SK-N-SH (cell line): ENCODE data around the gene RBBP8. TPM values are rescaled to one million over a fixed set of nuclear protein-coding genes. Genes with fewer than 3 reads are reported as not detected.

Experiments
- CTCF ChIA-PET: fragments of 300-600, 350-600 bp; formaldehyde crosslinking; extraction: SDS; loops from one replicate; lab custom pipeline; 2021; lab: Yijun Ruan, JAX
- POLR2A ChIA-PET: fragments of 350-600 bp; sonication (Branson Sonifier 250); formaldehyde crosslinking; extraction: SDS; loops from one replicate; lab custom pipeline; 2020; ENCODE audit warnings: antibody characterized with exemption, inconsistent platforms; lab: Yijun Ruan, JAX
- DNase-seq: peaks from one replicate; pipeline ENCODE4 v3.0.0; 2012
- H2AFZ ChIP-seq: fragments of 200-600 bp; sonication (generic); 2 replicates; pipeline ENCODE4 v1.8.1; 2016; ENCODE audit warnings: antibody characterized with exemption, mild to moderate bottlenecking, low read depth
- H3F3A ChIP-seq: fragments of 200-600 bp; sonication (generic); replicated peaks from 2 replicates; pipeline ENCODE3; 2016; ENCODE audit warnings: antibody characterized with exemption, mild to moderate bottlenecking; ENCODE audit not compliant: insufficient read depth
- H3K27ac ChIP-seq, 2 experiments: fragments of 200-500 bp in 1 of 2; fragments of 200-600 bp in 1 of 2; sonication (Bioruptor generic) in 1 of 2; sonication (generic), shearing (Covaris generic) in 1 of 2; 2 replicates each; pipeline versions ENCODE4 v1.5.1 to v1.6.1; 2014 to 2016; ENCODE audit warnings: low read depth in 2 of 2, inconsistent platforms in 1 of 2, low read length in 1 of 2, mild to moderate bottlenecking in 1 of 2, mixed read lengths in 1 of 2
- H3K27me3 ChIP-seq: fragments of 200-600 bp; sonication (generic), shearing (Covaris generic); 2 replicates; pipeline ENCODE4 v1.6.1; 2016; ENCODE audit warnings: mixed run types; ENCODE audit not compliant: insufficient read depth
- H3K36me3 ChIP-seq, 2 experiments: fragments of 200-500 bp in 1 of 2; fragments of 200-600 bp in 1 of 2; sonication (Bioruptor generic) in 1 of 2; sonication (generic) in 1 of 2; replicated peaks in 1 of 2; 2 replicates each; pipeline versions ENCODE3 to v1.5.1; 2014 to 2016; ENCODE audit warnings: low read length in 1 of 2, mild to moderate bottlenecking in 1 of 2; ENCODE audit not compliant: insufficient read depth in 2 of 2, control insufficient read depth in 1 of 2
- H3K4me1 ChIP-seq, 2 experiments: fragments of 200-500 bp in 1 of 2; fragments of 200-600 bp in 1 of 2; sonication (Bioruptor generic) in 1 of 2; sonication (generic), shearing (Covaris generic) in 1 of 2; 2 replicates each; pipeline versions ENCODE4 v1.5.1 to v1.6.1; 2014 to 2016; ENCODE audit warnings: low read depth in 1 of 2, low read length in 1 of 2, mixed run types in 1 of 2; ENCODE audit not compliant: insufficient read depth in 2 of 2, control insufficient read depth in 1 of 2
- H3K4me2 ChIP-seq: fragments of 200-600 bp; sonication (generic), shearing (Covaris generic); 2 replicates; pipeline ENCODE4 v1.6.1; 2017; ENCODE audit warnings: mixed run types
- H3K4me3 ChIP-seq, 2 experiments: fragments of 200-500 bp in 1 of 2; fragments of 200-600 bp in 1 of 2; sonication (Bioruptor generic) in 1 of 2; sonication (generic), shearing (Covaris generic) in 1 of 2; 2 replicates each; pipeline versions ENCODE4 v1.5.1 to v1.8.1; 2014 to 2016; ENCODE audit warnings: low read depth in 2 of 2, inconsistent platforms in 1 of 2, low read length in 1 of 2, mild to moderate bottlenecking in 1 of 2, mixed read lengths in 1 of 2, moderate library complexity in 1 of 2
- H3K79me2 ChIP-seq: fragments of 200-600 bp; sonication (generic); 2 replicates; pipeline ENCODE4 v1.8.1; 2017; ENCODE audit warnings: mild to moderate bottlenecking; ENCODE audit not compliant: insufficient read depth
- H3K9ac ChIP-seq: fragments of 200-600 bp; sonication (generic); 2 replicates; pipeline ENCODE4 v1.6.1; 2017; ENCODE audit warnings: mixed run types
- H3K9me2 ChIP-seq: fragments of 200-600 bp; sonication (generic); 2 replicates; pipeline ENCODE4 v1.6.1; 2017; ENCODE audit warnings: mixed run types
- H3K9me3 ChIP-seq: fragments of 200-600 bp; sonication (generic); 2 replicates; pipeline ENCODE4 v1.6.1; 2017; ENCODE audit warnings: mixed run types, mild to moderate bottlenecking, moderate library complexity
- H4K20me1 ChIP-seq: fragments of 200-600 bp; sonication (generic); 2 replicates; pipeline ENCODE4 v1.6.1; 2017; ENCODE audit warnings: mild to moderate bottlenecking, mixed run types; ENCODE audit not compliant: insufficient read depth
- CHD2 ChIP-seq: fragments of 150-350 bp; IDR thresholded peaks from 2 replicates; pipeline ENCODE4 v1.6.1; 2018; ENCODE audit warnings: low read length; ENCODE audit not compliant: partially characterized antibody
- ELF1 ChIP-seq: IDR thresholded peaks from 2 replicates; pipeline ENCODE4 v1.4.0; 2012
- EP300 ChIP-seq, 2 experiments: IDR thresholded peaks; 2 replicates each; pipeline versions ENCODE4 v1.4.0 to v1.6.1; 2012; ENCODE audit warnings: borderline replicate concordance in 1 of 2, low read depth in 1 of 2, low read length in 1 of 2
- EZH2phosphoT487 ChIP-seq: fragments of 200-600 bp; sonication (generic); IDR thresholded peaks from 2 replicates; pipeline ENCODE4 v1.6.1; 2017; ENCODE audit warnings: low read depth, mixed run types, mild to moderate bottlenecking, antibody characterized with exemption, moderate library complexity, borderline replicate concordance
- FOXM1 ChIP-seq: IDR thresholded peaks from 2 replicates; pipeline ENCODE4 v1.4.0; 2012; ENCODE audit warnings: low read depth, mild to moderate bottlenecking
- GABPA ChIP-seq: IDR thresholded peaks from 2 replicates; pipeline ENCODE4 v1.4.0; 2012; ENCODE audit warnings: low read depth, mild to moderate bottlenecking
- GATA2 ChIP-seq: sonication (generic); formaldehyde crosslinking; IDR thresholded peaks from 2 replicates; pipeline ENCODE4 v1.5.0; 2020; ENCODE audit warnings: mild to moderate bottlenecking, missing genetic modification reagents
- IRF3 ChIP-seq: fragments of 150-350 bp; IDR thresholded peaks from 2 replicates; pipeline ENCODE4 v1.6.1; 2016; ENCODE audit warnings: mild to moderate bottlenecking, low read depth, low read length
- MXI1 ChIP-seq: IDR thresholded peaks from 2 replicates; pipeline ENCODE4 v1.6.1; 2012; ENCODE audit warnings: mild to moderate bottlenecking, low read depth, low read length, improper control_type of control experiment
- NRF1 ChIP-seq: IDR thresholded peaks from 2 replicates; pipeline ENCODE4 v1.6.1; 2012; ENCODE audit warnings: low read depth, mild to moderate bottlenecking, low read length
- RAD21 ChIP-seq: IDR thresholded peaks from 2 replicates; pipeline ENCODE4 v1.6.1; 2012; ENCODE audit warnings: mild to moderate bottlenecking, low read length
- RCOR1 ChIP-seq: fragments of 150-350 bp; IDR thresholded peaks from 2 replicates; pipeline ENCODE4 v1.6.1; 2017; ENCODE audit warnings: antibody characterized with exemption, low read length
- REST ChIP-seq: IDR thresholded peaks from 2 replicates; pipeline ENCODE4 v1.6.1; 2012; ENCODE audit warnings: mild to moderate bottlenecking, low read depth, low read length, moderate library complexity
- RFX5 ChIP-seq: IDR thresholded peaks from 2 replicates; pipeline ENCODE4 v1.6.1; 2012; ENCODE audit warnings: mild to moderate bottlenecking, improper control_type of control experiment, low read length
- SIN3A ChIP-seq: IDR thresholded peaks from 2 replicates; pipeline ENCODE4 v1.6.1; 2012; ENCODE audit warnings: low read depth, mild to moderate bottlenecking, low read length, moderate library complexity, borderline replicate concordance
- TEAD4 ChIP-seq: IDR thresholded peaks from 2 replicates; pipeline ENCODE4 v1.4.0; 2012; ENCODE audit warnings: mild to moderate bottlenecking, borderline replicate concordance; ENCODE audit not compliant: insufficient read depth
- USF1 ChIP-seq: IDR thresholded peaks from 2 replicates; pipeline ENCODE4 v1.4.0; 2012; ENCODE audit warnings: low read depth, borderline replicate concordance
- USF2 ChIP-seq: fragments of 150-350 bp; IDR thresholded peaks from 2 replicates; pipeline ENCODE4 v1.6.1; 2017; ENCODE audit warnings: antibody characterized with exemption, low read length, low read depth, borderline replicate concordance
- YY1 ChIP-seq: IDR thresholded peaks from 2 replicates; pipeline ENCODE4 v1.4.0; 2012; ENCODE audit warnings: low read depth, mild to moderate bottlenecking
- WGBS: methylation state at CpG from one replicate; pipeline ENCODE4 v1.1.6; 2017; ENCODE audit warnings: low lambda C conversion rate; 5-methylcytosine and 5-hydroxymethylcytosine counted together
- polyA plus RNA-seq, 3 experiments: library from polyadenylated mRNA; depleted of rRNA; stranded (reverse); fragments of >200 nt; gene quantifications; 2 replicates each; pipeline ENCODE4 v1.2.3, GENCODE V29; 2012

RBBP8 gene
- polyA plus RNA-seq, 1 of the 3 experiments (the other 2 are of a cell fraction): 9.6 TPM

- Histone ChIP-seq H3K4me3 (no peak overlapping the region), H4K20me1 (no peaks in the 10 kb centered on the region), H2AFZ (no peak overlapping the region), H3K9me2 (no peaks in the 10 kb centered on the region), H3K4me2 (no peak overlapping the region), H3K9me3 (no peaks in the 10 kb centered on the region), H3K79me2 (no peaks in the 10 kb centered on the region), H3K4me1 (no peaks in the 10 kb centered on the region), H3K27me3 (no peaks in the 10 kb centered on the region), H3K9ac (no peak overlapping the region), H3K27ac (no peak overlapping the region), H3F3A (no peaks in the 10 kb centered on the region), H3K36me3 (no peaks in the 10 kb centered on the region)
- POLR2A ChIA-PET: no interaction called here
- TF ChIP-seq USF1 (no peak), USF2 (no peak), IRF3 (no peak), FOXM1 (no peak), MXI1 (no peak), NRF1 (no peak), TEAD4 (no peak), REST (no peak), YY1 (no peak), CHD2 (no peak), RAD21 (no peak), GABPA (no peak), ELF1 (no peak), GATA2 (CRISPR knock-in tag) (no peak), RCOR1 (no peak), EZH2phosphoT487 (no peak), RFX5 (no peak), EP300 (IDR thresholded peaks at IDR 0.05; ENCODE audit: borderline replicate concordance in 1 of 2, low read depth in 1 of 2, low read length in 1 of 2) (no peak), SIN3A (no peak)
- CTCF ChIA-PET: interaction anchor here (1.2 to 8.1 kb wide), 2 partner anchors 17 to 18 kb away, joined by 3 to 44 read pairs; no protein-coding TSS in a partner anchor
- WGBS: 93% methylated on average over 1 of the region's 1 CpG
- DNase-seq: no peak
Observed at GRCh38 chr18:22912835-22913234, 20.3 kb upstream of the RBBP8 start.
